K562 (cell line): ENCODE results near the gene MCFD2. TPM values are rescaled to one million over a fixed set of nuclear protein-coding genes. Genes with fewer than 3 reads are reported as not detected.

ENCODE experiments used
- ELK1 ChIP-seq: sonication (generic); formaldehyde crosslinking; IDR thresholded peaks from 2 replicates; pipeline ENCODE4 v1.8.1; 2022; ENCODE audit warnings: missing genetic modification reagents
- HDAC1 ChIP-seq, 2 experiments: fragments of 450-650 bp; IDR thresholded peaks; 2 replicates each; pipeline ENCODE4 v1.6.1; 2016 to 2017; ENCODE audit warnings: inconsistent platforms in 1 of 2, mild to moderate bottlenecking in 1 of 2, moderate library complexity in 1 of 2
- HNRNPL ChIP-seq: fragments of 200-400 bp; formaldehyde crosslinking; IDR thresholded peaks from 2 replicates; pipeline ENCODE4 v1.6.1; 2017; ENCODE audit warnings: low read depth, mild to moderate bottlenecking, low read length
- IRF1 ChIP-seq: sonication (generic); formaldehyde crosslinking; IDR thresholded peaks from 2 replicates; pipeline ENCODE4 v1.8.0; 2022; ENCODE audit warnings: missing genetic modification reagents, mild to moderate bottlenecking, borderline replicate concordance
- MEF2D ChIP-seq: conservative IDR thresholded peaks from 2 replicates; pipeline ENCODE4 v1.6.1; 2016; ENCODE audit warnings: low read depth, missing genetic modification characterization, missing compliant biosample characterization
- MYC ChIP-seq, 2 experiments: fragments of 250-450 bp in 1 of 2; sonication (Bioruptor Pico) in 1 of 2; IDR thresholded peaks; 2 replicates each; pipeline versions ENCODE4 v1.5.1 to v1.6.1; 2012 to 2021; ENCODE audit warnings: low read depth in 2 of 2, borderline replicate concordance in 1 of 2, improper control_type of control experiment in 1 of 2, low read length in 1 of 2, mild to moderate bottlenecking in 1 of 2, moderate library complexity in 1 of 2
- PML ChIP-seq: IDR thresholded peaks from 2 replicates; pipeline ENCODE4 v1.6.1; 2012; ENCODE audit warnings: low read length, inconsistent platforms
- RBBP5 ChIP-seq: fragments of 200-600 bp; sonication (generic); IDR thresholded peaks from 2 replicates; pipeline ENCODE4 v1.6.1; 2012; ENCODE audit warnings: borderline replicate concordance, mild to moderate bottlenecking, low read length, control low read depth, inconsistent platforms; ENCODE audit not compliant: insufficient read depth, poor library complexity, severe bottlenecking
- RBM25 ChIP-seq: fragments of 200-400 bp; formaldehyde crosslinking; IDR thresholded peaks from 2 replicates; pipeline ENCODE4 v1.6.1; 2018; ENCODE audit warnings: low read length, low read depth, moderate library complexity; ENCODE audit not compliant: severe bottlenecking
- USF2 ChIP-seq: sonication (generic); formaldehyde crosslinking; IDR thresholded peaks from 2 replicates; pipeline ENCODE4 v1.5.0; 2020; ENCODE audit warnings: missing genetic modification reagents
- ZBTB1 ChIP-seq: sonication (generic); formaldehyde crosslinking; IDR thresholded peaks from 2 replicates; pipeline ENCODE4 v1.8.1; 2023; ENCODE audit warnings: missing genetic modification reagents, low read depth, mild to moderate bottlenecking, borderline replicate concordance
- ZNF318 ChIP-seq, 2 experiments: fragments of 450-650 bp; IDR thresholded peaks; 2 replicates each; pipeline ENCODE4 v1.6.1; 2016; ENCODE audit warnings: mild to moderate bottlenecking in 2 of 2, borderline replicate concordance in 1 of 2, low read depth in 1 of 2, moderate library complexity in 1 of 2
- polyA plus RNA-seq, 8 experiments: library from polyadenylated mRNA; depleted of rRNA in 4 of 8; stranded (reverse) in 5 of 8; unstranded in 3 of 8; fragments of >200 nt; fragmentation: Nextera tagmentation in 2 of 8; fragmentation: Illumina TruSeq in 1 of 8; extraction: Ambion mirVana in 2 of 8; extraction: Trizol in 1 of 8; gene quantifications; 2 replicates each; pipeline versions ENCODE4 v1.2.1 to v1.2.3, GENCODE V29; 2011 to 2014; ENCODE audit warnings: inconsistent platforms in 1 of 8, missing spikeins in 1 of 8
- total RNA-seq, 7 experiments: library from RNA; depleted of rRNA in 6 of 7; stranded (reverse); fragments of >200 nt in 6 of 7; fragmentation: Illumina TruSeq in 2 of 7; extraction: Trizol in 2 of 7; gene quantifications; 2 replicates each; pipeline versions ENCODE4 v1.2.1 to v1.2.3, GENCODE V29; 2011 to 2021; ENCODE audit warnings: low replicate concordance in 1 of 7

MCFD2 gene
- total and polyA plus RNA-seq, 9 of the 15 experiments (the other 6 are each of a cell fraction or from before 2014, with no cell fraction given): 78.6 to 237 (median 123) TPM

GRCh38 chr2:46913471-46914381 lies 1.9 kb downstream of the MCFD2 start (continued):
- TF ChIP-seq PML (peak; percentile 20; the same call in 1 of the 2 replicates), ZNF318 (IDR thresholded peaks at IDR 0.05; ENCODE audit: borderline replicate concordance in 1 of 2, low read depth in 1 of 2) (no peak), MYC (IDR thresholded peaks at IDR 0.05; ENCODE audit: low read depth, low read length) (peak; percentile 71), MYC (CRISPR knock-in tag; IDR thresholded peaks at IDR 0.05; ENCODE audit: borderline replicate concordance, low read depth) (no peak), HDAC1 (IDR thresholded peaks at IDR 0.05) (peak in 1 of 2 experiments; percentile 59; a peak in 2 of 4 replicates), MEF2D (tag) (no peak), RBM25 (no peak), HNRNPL (no peak), RBBP5 (peak; percentile 27), ZBTB1 (CRISPR knock-in tag) (no peak), IRF1 (CRISPR knock-in tag) (no peak), ELK1 (CRISPR knock-in tag) (no peak), USF2 (CRISPR knock-in tag) (no peak)
